Measurements from ENCODE around the gene HRAS. TPM values are rescaled to one million over a fixed set of nuclear protein-coding genes. Genes with fewer than 3 reads are reported as not detected.
A peak's percentile ranks its signal among the peaks of the same experiment; 100 is the strongest.

The HRAS gene
- total RNA-seq, 1 experiment from 2014 or later: 175 TPM

GRCh38 chr11:486189-486588 lies 49.2 kb downstream of the HRAS start:
- DNase-seq (ENCODE audit: low read depth, low spot score) (no peak), ATAC-seq (no peak)
- ChIA-PET POLR2A (interaction anchor here (0.7 kb wide), 1 partner anchor 15 kb away, joined by 3 read pairs; no protein-coding TSS in a partner anchor), CTCF (no interaction called here)
- BruUV-seq (replicated peaks): no TSS peak
- no peak for TF ChIP-seq REST (IDR thresholded peaks at IDR 0.05; ENCODE audit: insufficient read depth in 1 of 2, low read depth in 2 of 2, low read length in 1 of 2)
- TF ChIP-seq TCF7L2 (IDR thresholded peaks at IDR 0.05; ENCODE audit: low read depth, low read length): no peak
- TF ChIP-seq CTCF (IDR thresholded peaks at IDR 0.05): no peak
- no peak for TF ChIP-seq POLR2AphosphoS5 (IDR thresholded peaks at IDR 0.05; ENCODE audit: low read depth, low read length)
- no peak for TF ChIP-seq SIN3A (IDR thresholded peaks at IDR 0.05; ENCODE audit: borderline replicate concordance, insufficient read depth, low read depth, low read length)
- Histone ChIP-seq H3K27ac (ENCODE audit: low read length) (no peak overlapping the region), H3K4me3 (ENCODE audit: low read depth in 2 of 2, low read length in 2 of 2) (no peak overlapping the region), H3K27me3 (ENCODE audit: control insufficient read depth, insufficient read depth, low read length) (no peaks in the 10 kb centered on the region), H3K4me1 (ENCODE audit: control insufficient read depth, insufficient read depth, low read length) (no peaks in the 10 kb centered on the region), H3K36me3 (ENCODE audit: control insufficient read depth, insufficient read depth, low read length) (no peaks in the 10 kb centered on the region), H3K9me3 (ENCODE audit: control insufficient read depth, insufficient read depth, low read depth, low read length) (no peaks in the 10 kb centered on the region)
- intact Hi-C loops (cut with micrococcal nuclease; ENCODE audit: unreplicated experiment) (no loop called here), in situ Hi-C loops (cut with HindIII; ENCODE audit: low pct_unique_long_range_greater_than_20kb, low sequenced_read_pairs) (no loop called here)

DNA sequence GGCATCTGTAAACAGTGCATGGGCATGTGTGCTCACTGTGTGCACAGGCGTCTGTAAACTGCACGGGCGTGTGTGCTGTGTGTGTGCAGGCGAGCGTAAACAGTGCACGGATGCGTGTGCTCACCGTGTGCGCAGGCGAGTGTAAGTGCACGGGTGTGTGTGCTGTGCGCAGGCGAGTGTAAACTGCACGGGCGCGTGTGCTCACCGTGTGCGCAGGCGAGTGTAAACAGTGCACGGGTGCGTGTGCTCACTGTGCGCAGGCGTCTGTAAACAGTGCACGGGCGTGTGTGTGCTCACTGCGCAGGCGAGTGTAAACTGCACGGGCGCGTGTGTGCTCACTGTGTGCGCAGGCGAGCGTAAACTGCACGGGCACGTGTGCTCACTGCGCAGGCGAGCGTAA lies 50.8 kb downstream of the HRAS start:
- no peaks in the 10 kb centered on the region for H3K36me3 ChIP-seq (ENCODE audit: control insufficient read depth, insufficient read depth, low read length)
- intact Hi-C loops (cut with micrococcal nuclease; ENCODE audit: unreplicated experiment) (no loop called here), in situ Hi-C loops (cut with HindIII; ENCODE audit: low pct_unique_long_range_greater_than_20kb, low sequenced_read_pairs) (no loop called here)
- H3K27me3 ChIP-seq (ENCODE audit: control insufficient read depth, insufficient read depth, low read length): no peaks in the 10 kb centered on the region
- H3K27ac ChIP-seq (ENCODE audit: low read length): no peak overlapping the region
- TF ChIP-seq SIN3A (IDR thresholded peaks at IDR 0.05; ENCODE audit: borderline replicate concordance, insufficient read depth, low read depth, low read length) (no peak), REST (IDR thresholded peaks at IDR 0.05; ENCODE audit: insufficient read depth in 1 of 2, low read depth in 2 of 2, low read length in 1 of 2) (no peak), CTCF (IDR thresholded peaks at IDR 0.05) (no peak), POLR2AphosphoS5 (IDR thresholded peaks at IDR 0.05; ENCODE audit: low read depth, low read length) (no peak), TCF7L2 (IDR thresholded peaks at IDR 0.05; ENCODE audit: low read depth, low read length) (no peak)
- H3K4me3 ChIP-seq (ENCODE audit: low read depth in 2 of 2, low read length in 2 of 2): no peak overlapping the region
- CTCF ChIA-PET: no interaction called here
- no TSS peak for BruUV-seq (replicated peaks)
- POLR2A ChIA-PET: no interaction called here
- DNase-seq (ENCODE audit: low read depth, low spot score): no peak
- no peaks in the 10 kb centered on the region for H3K9me3 ChIP-seq (ENCODE audit: control insufficient read depth, insufficient read depth, low read depth, low read length)
- ATAC-seq: no peak
- no peaks in the 10 kb centered on the region for H3K4me1 ChIP-seq (ENCODE audit: control insufficient read depth, insufficient read depth, low read length)

Small RNA genes lying within 50 kb of the gene (microRNA-seq; reads per million reads assigned to microRNA genes)
- gene MIR210 (ENCODE audit: unreplicated experiment): 791 reads per million, percentile 78 among the genes with 10 or more reads in this experiment

Other genes with a start within 250 kb of the HRAS start
- 115 TPM for gene PGGHG, start 246.4 kb downstream of the HRAS start, total RNA-seq (2021; ENCODE audit: unreplicated experiment)
- not detected for gene IFITM5, start 236.1 kb downstream of the HRAS start, total RNA-seq (2021; ENCODE audit: unreplicated experiment)
- 183 TPM for gene IFITM2, start 227.8 kb downstream of the HRAS start, total RNA-seq (2021; ENCODE audit: unreplicated experiment)
- gene IFITM1, start 221.5 kb downstream of the HRAS start, total RNA-seq (2021; ENCODE audit: unreplicated experiment): 66.3 TPM
- 614 TPM for gene IFITM3, start 214.7 kb downstream of the HRAS start, total RNA-seq (2021; ENCODE audit: unreplicated experiment)
- 122 TPM for gene B4GALNT4, start 166.1 kb downstream of the HRAS start, total RNA-seq (2021; ENCODE audit: unreplicated experiment)
- 36.8 TPM for gene PKP3, start 141.4 kb downstream of the HRAS start, total RNA-seq (2021; ENCODE audit: unreplicated experiment)
- 183 TPM for gene SIGIRR, start 120.6 kb downstream of the HRAS start, total RNA-seq (2021; ENCODE audit: unreplicated experiment)
- 61.4 TPM for gene ANO9, start 93.6 kb downstream of the HRAS start, total RNA-seq (2021; ENCODE audit: unreplicated experiment)
- 103 TPM for gene PTDSS2, start 85.3 kb downstream of the HRAS start, total RNA-seq (2021; ENCODE audit: unreplicated experiment)
- gene RNH1, start 28.3 kb downstream of the HRAS start, total RNA-seq (2021; ENCODE audit: unreplicated experiment): 345 TPM
- gene LRRC56, start 2.0 kb upstream of the HRAS start, total RNA-seq (2021; ENCODE audit: unreplicated experiment): 9.8 TPM
- 21.8 TPM for gene LMNTD2, start 25.2 kb upstream of the HRAS start, total RNA-seq (2021; ENCODE audit: unreplicated experiment)
- gene RASSF7, start 25.4 kb upstream of the HRAS start, total RNA-seq (2021; ENCODE audit: unreplicated experiment): 81.8 TPM
- 90.6 TPM for gene PHRF1, start 40.9 kb upstream of the HRAS start, total RNA-seq (2021; ENCODE audit: unreplicated experiment)
- 23.9 TPM for gene IRF7, start 80.4 kb upstream of the HRAS start, total RNA-seq (2021; ENCODE audit: unreplicated experiment)
- gene CDHR5, start 89.4 kb upstream of the HRAS start, total RNA-seq (2021; ENCODE audit: unreplicated experiment): not detected
- gene SCT, start 91.6 kb upstream of the HRAS start, total RNA-seq (2021; ENCODE audit: unreplicated experiment): not detected
- 0.95 TPM for gene DRD4, start 101.7 kb upstream of the HRAS start, total RNA-seq (2021; ENCODE audit: unreplicated experiment)
- 105 TPM for gene DEAF1, start 159.6 kb upstream of the HRAS start, total RNA-seq (2021; ENCODE audit: unreplicated experiment)
- 45.2 TPM for gene TMEM80, start 160.2 kb upstream of the HRAS start, total RNA-seq (2021; ENCODE audit: unreplicated experiment)
- 256 TPM for gene EPS8L2, start 170.7 kb upstream of the HRAS start, total RNA-seq (2021; ENCODE audit: unreplicated experiment)
- 257 TPM for gene TALDO1, start 211.9 kb upstream of the HRAS start, total RNA-seq (2021; ENCODE audit: unreplicated experiment)
- gene GATD1, start 241.9 kb upstream of the HRAS start, total RNA-seq (2021; ENCODE audit: unreplicated experiment): 229 TPM

Data from Panc1 (cell line).